GM23248 (cell line): ENCODE data around the gene MYCBP2.

ENCODE experiments used
- EZH2 ChIP-seq: fragments of 200-600 bp; sonication (generic); IDR thresholded peaks from 2 replicates; pipeline ENCODE4 v1.6.1; 2018; ENCODE audit warnings: antibody characterized with exemption, mild to moderate bottlenecking; ENCODE audit not compliant: insufficient read depth, poor library complexity, severe bottlenecking
- EZH2phosphoT487 ChIP-seq: fragments of 200-600 bp; sonication (generic); IDR thresholded peaks from 2 replicates; pipeline ENCODE4 v1.6.1; 2018; ENCODE audit warnings: antibody characterized with exemption, moderate library complexity, mild to moderate bottlenecking, low read depth; ENCODE audit not compliant: insufficient read depth

GRCh38 chr13:77019756-77020155 lies 307.1 kb downstream of the MYCBP2 start:
- TF ChIP-seq EZH2 (no peak), EZH2phosphoT487 (no peak)
